Type B pancreatic cell (in vitro differentiated cells): ENCODE results near the gene FAM3A. TPM values are rescaled to one million over a fixed set of nuclear protein-coding genes. Genes with fewer than 3 reads are reported as not detected.
A peak's percentile ranks its signal among the peaks of the same experiment; 100 is the strongest.

Source experiments
- DNase-seq: peaks from one replicate; pipeline ENCODE4 v3.0.0; 2021; ENCODE audit warnings: mixed read lengths; ENCODE audit not compliant: unreplicated experiment; ENCODE audit errors: extremely low spot score
- H3K27ac Mint-ChIP-seq: 2 replicates; pipeline ENCODE4 v1.8.0; 2021; ENCODE audit warnings: mild to moderate bottlenecking, mixed read lengths
- H3K27me3 Mint-ChIP-seq: 2 replicates; pipeline ENCODE4 v1.8.0; 2021; ENCODE audit warnings: mixed read lengths
- H3K36me3 Mint-ChIP-seq: 2 replicates; pipeline ENCODE4 v1.8.0; 2021; ENCODE audit warnings: mixed read lengths
- H3K4me1 Mint-ChIP-seq: one replicate; pipeline ENCODE4 v1.8.0; 2021; ENCODE audit warnings: mixed read lengths; ENCODE audit not compliant: unreplicated experiment
- H3K4me3 Mint-ChIP-seq: 2 replicates; pipeline ENCODE4 v1.8.0; 2021; ENCODE audit warnings: mild to moderate bottlenecking, mixed read lengths
- H3K9me3 Mint-ChIP-seq: 2 replicates; pipeline ENCODE4 v1.8.0; 2021; ENCODE audit warnings: mixed read lengths
- total RNA-seq: library from RNA; stranded (reverse); gene quantifications from 2 replicates; pipeline ENCODE4 v1.2.1, GENCODE V29; 2021; ENCODE audit warnings: low replicate concordance
- TF ChIP-seq, protein P1 (sequence below): fragments of 200-600 bp; sonication (generic); conservative IDR thresholded peaks from 2 replicates; pipeline ENCODE4 v1.5.0; 2021; ENCODE audit warnings: antibody characterized with exemption, mild to moderate bottlenecking

Gene FAM3A
- total RNA-seq, 1 donor from 2014 or later = 34.1 TPM

GRCh38 chrX:154481911-154482601 lies 34.0 kb downstream of the FAM3A start:
- no peak for DNase-seq
- H3K4me3 Mint-ChIP-seq = peak overlapping the region; percentile 47
- TF ChIP-seq, protein P1, sequence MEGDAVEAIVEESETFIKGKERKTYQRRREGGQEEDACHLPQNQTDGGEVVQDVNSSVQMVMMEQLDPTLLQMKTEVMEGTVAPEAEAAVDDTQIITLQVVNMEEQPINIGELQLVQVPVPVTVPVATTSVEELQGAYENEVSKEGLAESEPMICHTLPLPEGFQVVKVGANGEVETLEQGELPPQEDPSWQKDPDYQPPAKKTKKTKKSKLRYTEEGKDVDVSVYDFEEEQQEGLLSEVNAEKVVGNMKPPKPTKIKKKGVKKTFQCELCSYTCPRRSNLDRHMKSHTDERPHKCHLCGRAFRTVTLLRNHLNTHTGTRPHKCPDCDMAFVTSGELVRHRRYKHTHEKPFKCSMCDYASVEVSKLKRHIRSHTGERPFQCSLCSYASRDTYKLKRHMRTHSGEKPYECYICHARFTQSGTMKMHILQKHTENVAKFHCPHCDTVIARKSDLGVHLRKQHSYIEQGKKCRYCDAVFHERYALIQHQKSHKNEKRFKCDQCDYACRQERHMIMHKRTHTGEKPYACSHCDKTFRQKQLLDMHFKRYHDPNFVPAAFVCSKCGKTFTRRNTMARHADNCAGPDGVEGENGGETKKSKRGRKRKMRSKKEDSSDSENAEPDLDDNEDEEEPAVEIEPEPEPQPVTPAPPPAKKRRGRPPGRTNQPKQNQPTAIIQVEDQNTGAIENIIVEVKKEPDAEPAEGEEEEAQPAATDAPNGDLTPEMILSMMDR = no peak
- H3K9me3 Mint-ChIP-seq = no peaks in the 10 kb centered on the region
- H3K27ac Mint-ChIP-seq = no peak overlapping the region
- H3K27me3 Mint-ChIP-seq = no peaks in the 10 kb centered on the region
- H3K4me1 Mint-ChIP-seq = no peaks in the 10 kb centered on the region
- no peaks in the 10 kb centered on the region for H3K36me3 Mint-ChIP-seq

DNA sequence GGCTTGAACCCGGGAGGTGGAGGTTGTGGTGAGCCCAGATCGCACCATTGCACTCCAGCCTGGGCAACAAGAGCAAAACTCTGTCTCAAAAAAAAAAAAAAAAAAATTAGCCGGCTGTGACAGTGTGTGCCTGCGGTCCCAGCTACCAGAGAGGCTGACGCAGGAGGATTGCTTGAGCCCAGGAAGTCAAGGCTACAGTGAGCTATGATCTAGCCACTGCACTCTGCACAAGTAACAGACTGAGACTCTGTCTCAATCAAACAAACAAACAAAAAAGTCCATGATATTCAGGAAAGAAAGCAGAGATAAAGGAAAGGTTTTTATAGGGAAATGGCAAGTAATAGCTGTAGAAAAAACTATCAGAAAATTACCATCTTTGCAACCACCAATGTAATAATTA lies 34.8 kb downstream of the FAM3A start:
- H3K9me3 Mint-ChIP-seq = no peaks in the 10 kb centered on the region

DNA sequence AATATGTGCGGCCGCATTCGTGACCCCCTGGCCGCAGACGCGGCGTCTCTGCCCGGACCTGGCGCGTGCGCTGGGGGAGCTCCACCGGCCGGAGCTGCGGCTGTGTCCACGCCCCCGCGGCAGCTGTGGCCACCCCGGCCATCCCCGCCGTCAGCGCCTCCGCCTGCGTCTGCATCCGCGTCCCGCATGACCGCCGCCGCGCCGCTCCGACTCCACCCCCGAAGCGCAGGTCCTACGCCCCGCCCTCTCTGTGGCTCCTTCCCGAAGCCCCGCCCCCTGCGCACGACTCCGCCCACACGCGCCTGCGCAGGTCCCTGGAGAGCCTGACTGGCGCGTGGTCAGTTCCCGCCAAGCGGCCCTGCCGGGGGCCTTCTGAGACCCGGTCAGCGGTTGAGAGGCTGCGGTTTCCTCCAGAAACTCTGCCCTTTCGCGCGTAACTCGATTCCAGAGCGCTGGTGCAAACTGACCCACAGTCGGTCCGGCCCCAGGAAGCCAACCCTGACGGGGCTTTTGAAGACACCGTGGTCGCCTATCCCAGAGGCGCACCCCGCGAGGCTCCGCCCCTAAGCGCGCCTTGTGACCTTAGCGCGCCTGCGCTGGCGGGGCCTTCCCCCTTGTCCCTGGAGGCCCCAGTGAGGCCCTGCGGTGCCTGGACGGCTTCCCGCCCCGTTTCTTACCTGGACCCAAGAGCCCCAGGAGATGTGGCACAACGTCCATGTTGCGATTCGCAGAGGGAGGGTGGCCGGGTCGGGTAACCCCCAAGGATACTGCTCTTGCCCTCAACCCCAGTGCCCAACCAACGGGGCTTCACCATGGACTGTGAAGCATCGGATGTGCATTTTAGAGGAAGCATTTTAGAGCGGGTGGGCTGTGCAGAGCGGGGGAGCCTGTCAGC lies 37.1 kb downstream of the FAM3A start, which contains the start of gene LAGE3:
Gene LAGE3 (minus strand): TSS at position 554 of the 895 bp plus-strand sequence. CDS start 366 bp downstream, at position 188.
- Mint-ChIP-seq H3K9me3 (no peaks in the 10 kb centered on the region), H3K4me3 (peak within 1 kb of the TSS; percentile 82), H3K36me3 (no peaks in the 10 kb centered on the region), H3K27ac (peak within 1 kb of the TSS; percentile 50), H3K4me1 (no peaks in the 10 kb centered on the region), H3K27me3 (no peaks in the 10 kb centered on the region)
- peak; percentile 94 for DNase-seq
- TF ChIP-seq, protein P1 = no peak

More for the DNA sequence above, 34.8 kb downstream of the FAM3A start:
- no peak for DNase-seq
- no peaks in the 10 kb centered on the region for H3K4me1 Mint-ChIP-seq
- peak overlapping the region; percentile 41 for H3K4me3 Mint-ChIP-seq
- no peaks in the 10 kb centered on the region for H3K27me3 Mint-ChIP-seq
- H3K36me3 Mint-ChIP-seq = no peaks in the 10 kb centered on the region
- no peak overlapping the region for H3K27ac Mint-ChIP-seq
- TF ChIP-seq, protein P1 = no peak

GRCh38 chrX:154477891-154478477 lies 38.0 kb downstream of the FAM3A start:
- no peaks in the 10 kb centered on the region for H3K4me1 Mint-ChIP-seq

DNA sequence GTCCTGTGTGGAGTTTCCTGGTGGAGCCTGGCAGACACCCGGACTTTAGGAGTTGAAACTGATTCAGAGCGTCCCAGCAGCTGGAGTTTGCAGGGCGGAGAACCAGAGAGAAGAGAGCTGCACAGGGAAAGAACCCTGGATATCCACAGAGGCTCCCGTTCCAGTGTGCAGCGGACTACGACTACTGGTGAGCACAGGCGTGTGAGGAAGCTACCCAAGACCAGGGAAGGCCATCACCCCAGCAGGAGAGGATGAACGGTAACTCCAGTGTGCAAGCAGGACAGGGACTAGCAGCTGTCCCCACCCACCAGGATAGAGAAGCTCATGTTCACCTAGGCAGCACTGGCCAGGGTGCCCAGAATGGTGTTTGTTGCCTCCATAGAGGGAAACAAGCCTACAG lies 39.2 kb downstream of the FAM3A start:
- TF ChIP-seq, protein P1 = no peak
- DNase-seq = no peak
- no peaks in the 10 kb centered on the region for H3K9me3 Mint-ChIP-seq
- H3K27me3 Mint-ChIP-seq = no peaks in the 10 kb centered on the region
- peak overlapping the region; percentile 22 for H3K4me3 Mint-ChIP-seq
- H3K27ac Mint-ChIP-seq = no peak overlapping the region
- no peaks in the 10 kb centered on the region for H3K36me3 Mint-ChIP-seq
- no peaks in the 10 kb centered on the region for H3K4me1 Mint-ChIP-seq

More at GRCh38 chrX:154477891-154478477, 38.0 kb downstream of the FAM3A start:
- Mint-ChIP-seq H3K36me3 (no peaks in the 10 kb centered on the region), H3K27ac (peak overlapping the region; percentile 11), H3K27me3 (no peaks in the 10 kb centered on the region), H3K4me3 (peak overlapping the region; percentile 82), H3K9me3 (no peaks in the 10 kb centered on the region)
- no peak for DNase-seq
- TF ChIP-seq, protein P1 = no peak
